Mucosa of gallbladder (tissue), 1 donor: Measurements from ENCODE around the gene ZBTB7C. TPM values are rescaled to one million over a fixed set of nuclear protein-coding genes. Genes with fewer than 3 reads are reported as not detected.

ENCODE experiments used
- DNase-seq: peaks from one replicate; pipeline ENCODE4 v3.0.0-alpha.2; 2020; ENCODE audit warnings: low spot score
- total RNA-seq: library from RNA; stranded (reverse); gene quantifications from one replicate; pipeline ENCODE4 v1.2.1, GENCODE V29; 2021
- donor health status: DM: no; HTN: no; CAD: no.

The ZBTB7C gene
- total RNA-seq, 1 donor from 2014 or later: 24.1 TPM

GRCh38 chr18:48037481-48038271, 371.5 kb downstream of the ZBTB7C start:
- DNase-seq: no peak

GRCh38 chr18:48036641-48037421, 372.4 kb downstream of the ZBTB7C start:
- DNase-seq: no peak

- DNase-seq: no peak
Observed at GRCh38 chr18:48036226-48036625, 373.0 kb downstream of the ZBTB7C start.

- no peak for DNase-seq
Observed at GRCh38 chr18:48035556-48035860, 373.7 kb downstream of the ZBTB7C start.

- DNase-seq: no peak
Observed at GRCh38 chr18:48034651-48035555, 374.3 kb downstream of the ZBTB7C start.

- no peak for DNase-seq
Observed at GRCh38 chr18:48033790-48034650, 375.2 kb downstream of the ZBTB7C start.

- no peak for DNase-seq
Observed at GRCh38 chr18:48032876-48033789, 376.1 kb downstream of the ZBTB7C start.

- DNase-seq: no peak
Observed at GRCh38 chr18:48031641-48032040, 377.5 kb downstream of the ZBTB7C start.

GRCh38 chr18:48030616-48031480, 378.3 kb downstream of the ZBTB7C start:
- peak; percentile 55 for DNase-seq

- no peak for DNase-seq
Observed at GRCh38 chr18:48029296-48029986, 379.7 kb downstream of the ZBTB7C start.

- DNase-seq: peak; percentile 20
Observed at GRCh38 chr18:48028696-48029095, 380.5 kb downstream of the ZBTB7C start.

GRCh38 chr18:48028081-48028480, 381.1 kb downstream of the ZBTB7C start:
- DNase-seq: no peak

- DNase-seq: no peak
Observed at GRCh38 chr18:48027401-48027963, 381.7 kb downstream of the ZBTB7C start.

- no peak for DNase-seq
Observed at GRCh38 chr18:48026216-48026615, 383.0 kb downstream of the ZBTB7C start.

- no peak for DNase-seq
Observed at GRCh38 chr18:48024881-48025660, 384.1 kb downstream of the ZBTB7C start.

- no peak for DNase-seq
Observed at GRCh38 chr18:48024009-48024512, 385.1 kb downstream of the ZBTB7C start.
